Measurements from ENCODE around the gene CLASP1.
"Not testable (repeated sequence)": the region's sequence is repeated elsewhere in the genome, so short reads cannot be mapped to it uniquely, and the experiment has no call there.

CLASP1 gene

DNA sequence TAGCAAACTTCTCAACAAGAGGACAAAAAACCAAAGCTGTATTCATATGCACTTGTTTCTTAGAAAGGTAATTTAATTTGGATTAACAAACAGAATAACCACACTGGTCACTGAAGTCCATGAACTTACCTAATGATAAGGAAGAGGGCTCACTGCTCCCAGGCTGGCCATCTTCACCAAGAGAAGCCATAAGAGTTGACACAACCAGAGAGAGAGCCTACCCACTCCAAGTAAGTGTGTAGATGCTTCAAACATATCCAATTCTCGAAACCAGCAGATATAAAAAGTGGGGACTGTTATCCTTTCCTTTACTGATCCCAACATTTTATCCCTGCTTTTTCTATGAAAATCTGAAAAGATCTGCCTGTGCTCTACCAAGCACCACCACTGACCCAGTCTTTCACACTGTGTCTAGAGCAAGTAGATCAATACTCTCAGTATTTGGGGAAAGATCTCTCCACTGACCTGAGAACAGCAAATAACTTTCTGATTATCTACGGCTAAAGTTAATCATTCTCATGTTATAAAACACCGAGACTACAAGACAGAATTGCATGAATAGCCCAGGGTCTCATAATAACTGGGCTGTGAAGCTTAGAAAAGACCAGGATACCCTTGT lies 230.1 kb downstream of the CLASP1 start:
- DNase-seq (ENCODE audit: low read depth), result no peak

DNA sequence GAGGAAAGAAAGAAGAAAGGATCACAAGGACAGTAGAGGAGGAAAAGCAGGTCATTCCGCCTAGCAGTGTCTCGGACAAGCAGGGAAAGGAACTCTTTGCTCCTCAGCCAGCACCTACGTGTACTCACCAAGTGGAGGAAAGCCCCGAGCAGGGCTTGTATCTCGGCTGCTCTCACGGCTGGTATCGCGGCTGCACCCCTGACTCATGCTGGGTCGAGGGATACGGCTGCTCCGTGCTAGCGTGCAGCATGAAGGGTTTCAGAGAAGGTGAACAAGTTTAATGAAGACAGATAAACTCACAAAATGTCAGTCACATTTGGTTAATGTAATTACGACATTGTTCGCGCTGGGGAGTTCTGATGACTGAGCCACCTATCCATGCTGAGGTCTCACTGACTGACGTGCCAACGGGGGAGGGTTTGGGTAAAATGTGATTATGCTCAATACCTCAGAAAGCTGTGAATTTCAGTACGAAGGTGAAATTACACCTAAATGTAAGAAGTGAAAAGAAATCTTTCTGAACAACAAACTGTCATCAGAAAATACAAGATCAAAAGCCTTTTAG lies 230.7 kb downstream of the CLASP1 start:
- DNase-seq (ENCODE audit: low read depth), result no peak

DNA sequence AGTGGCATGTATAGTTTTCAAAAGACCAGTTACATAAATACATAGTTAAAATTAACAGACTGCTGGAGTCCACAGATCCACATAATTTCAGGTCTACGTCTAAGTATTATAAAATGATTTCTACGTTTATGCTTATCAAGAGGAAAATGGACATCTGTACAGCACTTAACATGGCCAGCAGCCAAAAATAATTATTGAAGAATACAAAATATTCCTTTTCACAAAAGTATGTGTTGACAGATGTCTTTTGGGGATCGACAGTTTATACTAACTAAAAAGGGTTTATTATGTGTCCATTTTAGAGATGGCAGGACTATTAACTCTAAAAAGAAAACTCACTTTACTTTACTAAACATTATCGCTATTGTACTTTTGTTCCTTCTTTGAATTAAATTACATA lies 231.4 kb downstream of the CLASP1 start:
- DNase-seq (ENCODE audit: low read depth), result no peak

DNA sequence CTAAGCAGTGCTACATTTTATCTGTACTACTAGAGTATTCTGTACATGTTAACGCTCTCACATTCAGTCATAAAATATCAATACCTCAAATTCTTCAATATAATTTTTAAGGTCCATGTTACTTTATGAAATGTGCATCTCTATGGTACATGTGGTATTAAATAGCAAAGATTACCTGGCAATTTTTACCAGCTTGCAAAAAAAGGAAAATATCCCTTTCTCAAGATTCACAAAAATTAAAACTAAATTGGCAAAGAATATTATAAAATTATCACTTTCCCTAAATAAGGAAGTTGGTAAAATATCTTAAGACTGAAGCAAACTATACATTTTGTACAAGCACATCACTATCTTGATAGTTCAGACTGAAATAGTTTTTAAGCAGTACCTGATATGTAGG lies 233.5 kb downstream of the CLASP1 start:
- no peak for DNase-seq (ENCODE audit: low read depth)

DNA sequence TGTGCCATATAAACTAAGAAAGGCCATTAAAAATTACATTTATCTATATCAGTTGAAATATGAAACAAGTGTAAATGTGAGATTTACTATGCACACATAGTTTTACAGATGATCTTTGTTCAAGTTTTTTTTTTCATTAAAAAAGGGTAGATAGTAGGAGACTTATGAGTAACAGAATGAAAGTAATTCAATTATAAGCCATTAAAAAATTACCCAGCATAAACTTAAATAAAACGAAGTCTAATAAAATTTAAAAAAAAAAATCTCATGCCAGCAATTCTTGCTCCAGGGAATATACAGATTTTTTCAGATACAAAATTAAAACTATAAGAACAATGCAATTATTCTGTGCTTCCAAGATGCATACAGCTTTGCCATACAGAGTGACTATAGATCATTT lies 236.9 kb downstream of the CLASP1 start:
- no peak for DNase-seq (ENCODE audit: low read depth)

DNA sequence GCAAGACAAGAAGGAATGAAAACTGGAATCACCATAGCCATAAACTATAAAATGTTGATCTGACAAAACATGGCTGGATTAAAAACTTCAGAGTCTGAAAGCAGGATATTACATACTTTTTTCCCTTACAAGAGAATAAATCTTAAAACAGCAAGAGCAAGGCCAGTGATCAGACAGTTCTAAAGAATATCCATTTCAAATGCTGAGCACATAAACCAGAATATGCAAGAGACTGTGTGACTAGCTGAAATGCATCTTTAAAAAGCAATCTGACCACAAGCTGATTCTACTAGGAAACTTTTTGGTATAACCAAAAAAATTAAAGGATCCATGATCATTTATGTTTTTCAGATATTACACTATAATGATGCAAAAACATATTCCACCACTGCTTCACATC lies 239.3 kb downstream of the CLASP1 start:
- no peak for DNase-seq (ENCODE audit: low read depth)

DNA sequence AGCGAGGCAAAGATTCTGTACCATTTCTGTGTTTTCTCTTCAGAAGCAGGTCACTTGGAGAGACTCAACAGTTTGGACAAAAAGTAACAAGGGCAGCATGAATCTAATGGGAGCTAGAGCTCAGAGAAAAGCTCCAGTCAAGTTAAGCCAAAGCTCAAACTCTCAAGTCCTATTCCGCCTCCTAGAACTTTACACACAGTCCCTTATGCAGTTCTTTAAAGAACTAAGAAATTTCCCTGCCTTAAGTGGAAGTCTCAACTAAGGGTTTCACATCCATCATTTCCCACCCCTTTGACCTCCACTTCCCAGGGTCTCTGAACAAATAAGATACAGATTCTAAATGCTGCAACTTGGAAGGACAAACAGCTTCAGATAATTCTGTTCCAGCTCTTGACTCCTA lies 239.9 kb downstream of the CLASP1 start:
- DNase-seq (ENCODE audit: low read depth), result no peak

DNA sequence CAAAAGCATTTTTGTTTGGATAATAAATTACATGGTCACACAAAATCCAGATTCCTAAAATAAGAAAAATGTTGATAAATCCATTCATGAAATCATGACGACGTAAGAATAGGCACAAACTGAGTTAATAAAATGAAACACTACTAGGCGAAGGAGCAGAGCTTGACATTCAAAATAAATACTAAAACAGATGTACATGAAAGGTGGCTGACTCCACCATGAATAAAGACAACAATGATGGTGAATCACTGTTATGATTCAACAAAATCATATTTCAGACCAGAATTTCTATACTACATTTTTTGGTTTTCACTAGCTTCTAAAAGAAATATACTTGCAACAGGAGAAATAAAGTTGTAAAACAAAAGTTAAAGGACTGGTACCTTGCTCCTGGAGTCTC lies 240.6 kb downstream of the CLASP1 start:
- no peak for DNase-seq (ENCODE audit: low read depth)

DNA sequence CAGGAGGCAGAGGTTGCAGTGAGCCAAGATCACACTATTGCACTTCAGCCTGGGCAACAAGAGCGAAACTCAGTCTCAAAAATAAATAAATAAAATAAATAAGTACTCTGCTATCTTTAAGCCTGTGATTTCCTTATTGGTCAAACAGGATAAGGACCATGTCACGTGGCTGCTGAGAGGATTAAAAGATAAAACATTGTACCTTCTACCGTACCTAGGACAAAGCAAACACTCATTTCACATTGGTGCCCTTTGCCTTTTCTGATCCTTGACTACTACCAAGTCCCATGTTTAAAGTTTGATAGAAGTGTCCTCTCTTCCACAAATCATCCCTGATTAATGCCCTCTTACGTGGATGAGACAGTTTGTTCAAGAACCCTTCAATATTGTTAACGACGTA lies 244.0 kb downstream of the CLASP1 start:
- DNase-seq (ENCODE audit: low read depth), result no peak

DNA sequence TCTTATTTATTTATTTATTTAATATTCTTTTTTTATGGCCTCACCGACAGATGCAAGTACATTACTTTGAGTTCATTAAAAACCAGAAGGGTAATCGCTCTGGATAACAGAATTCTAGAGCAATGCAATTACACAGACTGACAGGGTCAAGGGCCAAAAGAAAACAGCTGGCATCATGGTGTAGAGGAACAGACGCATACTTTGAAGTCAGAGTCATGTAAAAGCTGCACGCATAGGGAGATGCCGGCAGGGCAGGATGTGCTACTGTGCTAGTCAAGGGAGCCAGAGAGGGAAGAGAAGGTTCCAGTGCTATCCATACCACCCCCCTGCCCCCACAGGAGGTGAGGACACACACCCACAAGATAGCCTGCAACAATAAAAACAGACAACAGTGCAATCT lies 249.1 kb downstream of the CLASP1 start:
- DNase-seq (ENCODE audit: low read depth), result no peak

DNA sequence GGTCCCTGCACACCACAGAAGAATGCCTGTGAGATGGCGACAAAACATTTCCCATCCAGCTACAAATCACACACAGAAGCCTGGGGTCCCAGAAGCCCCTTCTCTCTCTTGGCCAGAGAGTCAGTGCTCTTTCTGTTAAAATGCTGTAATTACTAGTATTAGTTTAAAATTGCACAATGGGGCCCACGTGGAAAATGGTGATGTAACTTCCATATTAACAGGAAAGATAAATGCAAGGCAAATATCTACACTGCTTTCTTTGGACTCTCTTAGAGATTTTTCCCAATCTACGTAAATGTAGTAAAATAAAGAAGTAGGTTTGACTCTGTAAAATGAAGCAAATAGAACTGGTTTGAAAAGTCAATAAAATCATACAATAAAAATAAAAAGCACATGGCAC lies 250.4 kb downstream of the CLASP1 start:
- no peak for DNase-seq (ENCODE audit: low read depth)

DNA sequence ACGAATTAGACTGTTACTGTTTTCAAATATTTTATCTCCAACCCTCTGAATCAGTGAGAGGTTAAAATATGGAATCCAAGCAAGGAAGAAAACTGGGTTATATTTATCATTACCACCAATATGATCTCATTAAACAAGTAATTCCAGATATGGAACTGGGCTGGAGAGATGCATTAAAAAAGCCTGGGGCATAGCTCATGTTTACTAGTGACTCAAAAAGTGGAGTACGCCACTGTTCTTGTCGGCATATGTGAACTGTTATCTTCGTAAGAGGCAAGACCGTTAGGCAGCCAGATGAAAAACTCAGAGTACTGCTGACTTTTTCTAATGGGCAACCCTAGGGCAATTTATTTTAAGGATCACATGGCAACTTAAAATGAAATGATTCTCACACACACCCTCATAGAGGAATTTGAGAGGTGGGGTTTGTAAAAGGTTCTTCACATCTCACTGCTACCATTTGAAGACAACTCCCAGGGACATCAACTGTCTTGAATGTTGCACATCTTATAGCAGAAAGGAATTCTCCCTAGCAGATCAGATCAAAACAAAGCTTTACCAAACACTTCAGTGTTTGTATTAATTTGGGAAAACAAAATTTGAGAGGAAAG lies 259.1 kb downstream of the CLASP1 start:
- DNase-seq (ENCODE audit: low read depth), result no peak

DNA sequence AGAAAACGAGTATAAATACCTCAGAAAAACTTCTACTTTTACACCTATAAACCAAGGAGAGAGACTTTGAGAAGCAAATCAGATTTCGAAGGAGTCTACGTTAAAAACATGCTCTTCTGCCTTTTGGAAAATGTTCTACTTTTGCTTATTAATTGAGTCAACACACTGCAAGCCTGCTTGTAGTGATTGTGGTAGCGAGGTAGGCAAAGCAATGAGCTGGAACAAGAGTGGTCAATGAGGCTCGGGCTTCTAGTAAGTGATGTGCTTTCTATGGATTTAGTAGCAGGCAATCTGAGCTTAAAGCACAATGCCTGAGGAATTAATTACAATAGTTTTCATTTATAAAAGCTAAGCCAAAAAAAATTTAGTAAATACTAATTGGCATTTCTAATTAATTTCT lies 260.9 kb downstream of the CLASP1 start:
- no peak for DNase-seq (ENCODE audit: low read depth)

DNA sequence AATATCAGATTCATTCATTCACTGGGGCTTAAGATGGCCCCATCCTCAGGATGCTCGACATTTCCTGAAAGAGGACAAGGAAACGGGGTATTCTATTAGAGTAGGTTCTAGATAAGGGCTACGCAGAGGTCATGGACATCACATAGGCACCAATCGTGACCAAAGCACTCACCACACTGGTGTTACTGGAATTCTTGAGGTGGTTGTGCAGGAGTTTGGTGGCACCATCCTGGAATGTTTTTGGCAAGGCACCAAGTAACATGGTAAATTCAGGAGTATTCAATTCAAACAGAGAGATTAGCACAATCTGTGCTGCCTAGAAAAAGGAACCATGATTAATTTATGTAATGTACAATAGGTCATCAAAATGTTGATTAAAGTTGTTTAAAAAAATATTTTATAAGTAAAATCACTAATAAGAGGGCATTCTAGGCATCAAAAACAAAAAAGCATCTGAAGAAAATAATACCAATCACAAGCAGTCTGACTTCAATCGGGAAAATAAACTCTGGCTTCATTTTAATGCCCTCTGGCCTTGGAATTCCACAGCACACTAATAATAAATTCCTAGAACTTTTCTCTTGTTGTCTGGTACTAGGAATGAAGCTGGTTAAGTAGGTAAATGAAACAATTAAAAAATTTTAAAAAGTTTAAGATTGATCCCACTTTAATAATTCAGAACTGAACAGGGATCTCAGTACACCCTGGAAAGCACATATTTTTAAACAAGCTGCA lies 261.5 kb downstream of the CLASP1 start:
- no peak for DNase-seq (ENCODE audit: low read depth)

DNA sequence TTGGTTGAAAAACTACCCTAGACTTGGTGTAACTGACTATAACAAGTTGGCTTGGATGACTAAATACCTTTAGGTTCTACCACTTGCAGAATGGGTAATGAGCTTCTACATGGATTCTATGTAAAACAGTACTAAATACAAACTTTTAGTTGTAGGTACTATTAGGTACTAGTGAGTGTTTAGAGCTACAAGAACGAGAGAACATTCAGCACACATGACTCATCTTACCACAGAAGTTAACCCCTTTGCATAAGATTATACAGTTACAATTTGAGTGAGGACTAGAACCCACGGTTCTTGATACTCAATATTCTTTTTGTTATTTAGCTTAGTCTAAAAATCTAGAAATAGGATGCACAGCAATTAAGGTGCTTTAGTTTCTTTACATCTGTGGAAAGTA lies 262.6 kb downstream of the CLASP1 start:
- DNase-seq (ENCODE audit: low read depth), result no peak

DNA sequence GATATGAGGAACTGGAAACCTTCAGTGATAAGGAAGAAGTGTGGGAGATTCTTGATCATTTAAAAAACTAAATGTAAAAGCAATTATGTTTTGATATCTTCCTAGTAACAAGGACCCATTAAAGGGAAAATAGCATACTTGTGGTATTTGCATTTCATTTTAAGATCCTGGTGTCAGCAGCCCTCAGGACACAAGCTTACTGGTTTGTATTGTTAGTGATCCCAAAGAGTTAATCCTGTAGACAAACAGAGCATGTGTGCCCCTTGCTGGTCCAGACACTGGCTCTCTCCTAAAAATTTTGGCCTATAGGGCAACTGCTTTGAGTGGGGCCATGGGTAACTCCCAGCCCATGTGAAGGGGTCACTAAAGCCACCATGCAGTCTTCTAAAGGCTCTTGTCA lies 263.2 kb downstream of the CLASP1 start:
- DNase-seq (ENCODE audit: low read depth), result no peak

DNA sequence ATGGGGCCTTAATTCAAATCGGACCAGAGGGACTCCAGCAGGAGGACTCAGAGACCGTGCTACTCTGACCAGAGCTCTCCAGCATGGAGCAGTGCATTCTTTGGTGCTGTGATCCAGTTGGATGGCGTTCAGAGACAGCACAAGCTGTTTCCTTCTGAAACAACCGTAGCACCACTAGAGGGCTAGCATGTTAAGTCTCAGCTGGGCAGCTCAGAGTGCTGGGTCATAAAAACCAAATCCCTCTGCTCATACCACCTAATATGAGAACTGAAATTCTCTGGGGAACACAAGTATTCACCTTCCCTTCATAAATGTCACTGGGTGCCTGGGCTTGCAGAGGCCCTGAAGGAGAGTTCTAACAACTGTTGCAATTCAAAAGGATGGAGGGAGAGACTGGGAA lies 266.5 kb downstream of the CLASP1 start:
- no peak for DNase-seq (ENCODE audit: low read depth)

DNA sequence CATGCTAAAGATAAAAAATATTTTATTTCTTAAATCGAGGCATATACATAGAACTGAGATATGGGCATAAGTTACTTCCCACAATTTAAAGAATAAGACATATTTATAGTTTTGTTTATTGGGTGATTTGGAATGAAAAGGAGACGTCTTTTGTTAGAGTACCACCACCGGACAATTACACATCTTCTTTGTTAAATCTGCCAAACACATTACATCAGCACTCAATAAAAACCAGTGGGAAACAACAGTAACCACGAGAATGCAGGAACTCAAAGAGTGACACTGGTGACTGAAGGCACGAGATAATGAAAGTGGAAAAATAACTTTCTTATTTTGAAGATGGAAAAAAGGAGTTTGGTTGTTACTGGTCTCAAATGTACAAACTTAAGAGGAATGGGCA lies 271.6 kb downstream of the CLASP1 start:
- DNase-seq (ENCODE audit: low read depth), result no peak

DNA sequence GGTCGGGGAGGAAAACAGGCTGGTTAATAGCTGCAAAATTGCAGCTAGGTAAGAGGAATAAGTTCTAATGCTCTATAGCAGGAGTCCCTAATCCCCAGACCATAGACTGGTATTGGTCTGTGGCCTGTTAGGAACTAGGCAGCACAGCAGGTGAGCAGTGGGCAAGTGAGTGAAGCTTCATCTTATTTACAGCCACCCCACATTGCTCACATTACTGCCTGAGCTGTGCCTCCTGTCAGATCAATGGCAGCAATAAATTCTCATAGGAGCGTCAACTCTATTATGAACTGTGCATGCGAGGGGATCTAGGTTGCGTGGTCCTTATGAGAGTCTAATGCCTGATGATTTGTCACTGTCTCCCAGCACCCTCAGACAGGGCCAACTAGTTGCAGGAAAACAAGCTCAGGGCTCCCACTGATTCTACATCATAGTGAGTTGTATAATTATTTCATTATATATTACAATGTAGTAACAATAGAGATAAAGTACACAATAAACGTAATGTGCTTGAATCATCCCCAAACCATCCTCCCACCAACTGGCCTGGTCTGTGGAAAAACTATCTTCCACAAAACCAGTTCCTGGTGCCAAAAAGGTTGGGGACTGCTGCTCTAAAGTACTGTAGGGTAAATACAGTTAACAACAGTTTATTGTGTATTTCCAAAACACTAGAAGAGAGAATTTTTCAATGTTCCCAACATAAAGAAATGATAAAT lies 272.6 kb downstream of the CLASP1 start:
- no peak for DNase-seq (ENCODE audit: low read depth)

DNA sequence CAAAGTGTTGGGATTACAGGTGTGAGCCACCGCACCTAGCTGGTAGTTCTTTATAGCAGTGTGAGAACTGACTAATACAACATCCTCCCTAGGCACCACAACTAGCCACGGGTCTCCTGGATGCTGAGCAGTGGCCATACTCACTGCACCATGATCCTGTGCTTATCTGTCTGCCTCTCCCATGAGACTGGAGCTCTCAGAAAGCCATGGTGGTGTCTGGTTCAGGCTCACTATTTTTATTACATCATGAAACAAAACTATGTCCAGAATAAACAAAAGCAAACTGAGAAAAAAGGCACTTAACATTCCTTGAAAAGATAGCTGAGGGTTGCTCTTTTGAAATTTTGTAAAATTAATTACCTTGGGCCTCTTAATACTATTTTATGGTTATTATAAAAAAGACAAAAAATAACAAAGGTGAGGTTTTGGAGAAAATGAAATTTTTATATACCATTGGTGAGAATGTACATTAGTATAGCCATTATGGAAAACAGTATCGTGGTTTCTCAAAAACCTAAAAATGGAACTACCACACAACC lies 273.6 kb downstream of the CLASP1 start:
- no peak for DNase-seq (ENCODE audit: low read depth)

DNA sequence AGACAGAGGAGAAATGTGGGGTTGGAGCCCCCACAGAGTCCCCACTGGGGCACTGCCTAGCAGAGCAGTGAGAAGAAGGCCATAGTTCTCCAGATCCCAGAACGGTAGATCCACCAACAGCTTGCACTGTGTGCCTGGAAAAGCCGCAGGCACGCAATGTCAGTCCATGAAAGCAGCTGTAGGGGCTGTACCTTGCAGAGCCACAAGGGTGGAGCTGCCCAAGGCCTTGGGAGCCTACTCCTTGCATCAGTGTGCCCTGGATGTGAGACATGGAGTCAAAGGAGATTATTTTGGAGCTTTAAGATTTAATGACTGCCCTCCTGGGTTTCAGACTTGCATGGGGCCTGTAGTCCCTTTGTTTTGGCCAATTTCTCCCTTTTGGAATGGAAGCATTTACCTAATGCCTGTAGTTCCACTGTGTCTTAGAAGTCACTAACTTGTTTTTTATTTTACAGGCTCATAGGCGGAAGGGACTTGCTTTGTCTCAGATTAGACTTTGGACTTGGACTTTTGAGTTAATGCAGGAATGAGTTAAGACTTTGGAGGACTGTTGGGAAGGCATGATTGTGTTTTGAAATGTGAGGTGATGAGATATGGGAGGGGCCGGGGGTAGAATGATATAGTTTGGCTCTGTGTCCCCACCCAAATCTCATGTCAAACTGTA lies 274.7 kb downstream of the CLASP1 start:
- DNase-seq (ENCODE audit: low read depth), result not testable (repeated sequence)

All from activated T-cell treated with anti-CD3 and anti-CD28 coated beads for 48 hours (primary cell).